T-helper 2 cell (primary cell): Measurements from ENCODE around the gene ILDR1.

ENCODE experiments used
- DNase-seq, 5 experiments: peaks; one replicate each; pipeline versions ENCODE4 v3.0.0 to v3.0.0-alpha.2; 2012 to 2022

Gene ILDR1

DNA sequence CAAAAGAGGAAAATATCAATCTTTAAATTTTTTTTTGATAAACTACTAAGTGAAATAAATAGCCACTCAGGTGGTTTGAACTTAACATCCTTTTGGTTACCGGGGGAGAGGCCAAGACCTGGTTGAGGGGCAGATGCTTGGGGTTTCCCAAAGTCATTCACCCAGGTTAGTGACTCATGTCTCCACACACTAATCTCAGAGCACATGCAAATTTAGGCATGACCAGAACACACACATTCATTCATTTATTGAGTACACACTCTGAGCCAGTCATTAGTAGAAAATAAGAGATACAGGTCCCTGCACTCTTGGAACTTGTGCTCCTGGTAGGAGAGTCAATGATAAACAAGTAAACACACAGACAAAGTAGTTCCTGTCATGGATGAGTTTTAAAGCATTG, 7.3 kb downstream of the ILDR1 start:
- DNase-seq: no peak

DNA sequence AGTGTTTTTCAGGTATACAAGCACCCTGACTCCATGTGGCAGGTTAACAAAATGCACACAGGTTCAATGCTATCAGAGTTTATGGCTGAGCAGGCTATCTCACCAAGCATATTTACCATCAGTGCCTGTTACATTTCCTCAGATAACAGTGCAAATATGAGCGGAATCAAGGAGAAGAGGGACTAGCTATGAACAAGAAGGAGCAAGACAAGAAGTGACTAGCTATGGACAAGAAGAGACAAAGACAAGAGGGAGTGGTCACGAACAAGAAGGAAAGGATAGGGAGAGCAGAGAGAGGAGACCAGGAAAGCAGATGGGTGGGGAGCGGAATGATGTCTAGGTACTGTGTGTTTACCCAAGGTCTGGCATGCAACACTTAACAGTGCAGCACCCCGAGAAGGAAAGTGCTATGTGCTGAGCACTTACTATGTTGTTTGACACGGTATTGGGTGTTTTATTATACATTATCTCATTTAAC, 8.6 kb downstream of the ILDR1 start:
- DNase-seq: no peak

DNA sequence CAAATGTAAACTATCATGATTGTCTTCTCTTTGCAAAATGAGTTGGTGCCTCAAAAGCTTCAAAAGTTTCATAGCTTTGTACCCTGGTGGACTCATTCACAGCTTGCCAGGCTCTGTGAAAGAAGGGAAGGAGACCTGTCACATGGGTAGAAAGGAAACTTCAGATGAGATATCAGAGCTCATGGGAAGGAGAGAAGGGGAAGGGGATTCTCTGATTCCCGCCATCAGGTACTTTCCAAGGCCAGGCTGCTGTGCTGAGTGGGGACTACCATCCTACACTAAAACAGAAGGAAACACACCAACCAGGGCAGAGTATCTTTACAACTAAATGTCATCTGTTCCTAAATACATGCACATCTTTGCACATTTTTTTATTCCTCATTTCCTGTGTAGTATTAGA, 9.2 kb downstream of the ILDR1 start:
- no peak for DNase-seq

DNA sequence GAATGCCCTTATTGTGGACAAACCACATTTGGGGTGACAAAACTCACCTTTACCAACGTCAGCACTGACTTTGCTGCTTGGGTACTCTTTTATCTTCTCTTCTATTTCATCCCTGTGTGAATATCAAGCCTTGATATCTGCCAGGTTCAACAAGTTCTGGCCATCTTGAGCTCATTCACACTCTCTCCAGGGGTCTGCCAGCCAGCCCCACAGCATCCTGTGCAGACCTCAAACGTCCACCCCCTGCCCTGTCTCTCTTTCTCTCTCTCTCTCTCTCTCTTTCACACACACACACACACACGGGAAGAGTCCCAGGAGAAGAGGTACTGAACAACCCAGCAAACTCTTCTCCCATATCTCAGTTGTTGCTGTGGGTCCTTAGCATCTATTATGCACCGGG, 10.7 kb downstream of the ILDR1 start:
- no peak for DNase-seq

DNA sequence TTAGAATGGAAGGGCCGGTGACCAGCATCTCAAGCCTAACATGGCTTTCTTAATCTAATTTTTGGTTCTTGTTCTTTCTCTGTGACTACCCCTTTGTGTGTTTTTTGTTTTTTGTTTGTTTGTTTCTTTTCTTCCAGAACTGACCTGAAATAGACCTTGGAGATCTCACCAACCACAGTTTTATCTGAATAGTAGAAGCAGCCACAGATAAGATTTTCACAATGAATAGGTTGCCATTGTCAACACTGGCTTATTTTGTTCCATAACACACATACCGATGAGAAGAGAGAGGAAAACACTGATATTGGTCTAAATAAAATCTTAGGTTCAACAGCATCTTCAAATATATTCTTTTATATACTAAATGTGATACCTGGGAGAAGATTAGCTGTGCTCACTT, 11.5 kb downstream of the ILDR1 start:
- peak in 1 of 5 experiments; percentile 54 for DNase-seq

DNA sequence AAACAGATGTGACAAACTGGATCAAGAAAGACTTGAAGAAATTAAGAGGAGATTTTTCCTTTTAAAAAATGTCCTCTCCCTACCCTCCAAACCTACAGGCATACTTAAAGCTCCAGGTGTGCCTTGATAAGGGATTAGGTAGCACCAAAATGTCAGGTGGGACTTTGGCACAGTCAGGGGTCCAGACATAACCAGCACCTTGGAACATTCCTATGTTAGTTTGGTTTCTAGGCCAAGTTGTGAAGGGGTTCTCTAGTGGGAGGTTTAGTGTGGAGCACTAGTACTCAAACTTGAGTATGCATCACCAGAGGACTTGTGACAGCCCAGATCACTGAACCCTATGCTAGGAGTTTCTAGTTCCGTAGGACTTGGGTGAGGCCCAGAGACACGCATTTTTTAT, 13.9 kb downstream of the ILDR1 start:
- DNase-seq: no peak

DNA sequence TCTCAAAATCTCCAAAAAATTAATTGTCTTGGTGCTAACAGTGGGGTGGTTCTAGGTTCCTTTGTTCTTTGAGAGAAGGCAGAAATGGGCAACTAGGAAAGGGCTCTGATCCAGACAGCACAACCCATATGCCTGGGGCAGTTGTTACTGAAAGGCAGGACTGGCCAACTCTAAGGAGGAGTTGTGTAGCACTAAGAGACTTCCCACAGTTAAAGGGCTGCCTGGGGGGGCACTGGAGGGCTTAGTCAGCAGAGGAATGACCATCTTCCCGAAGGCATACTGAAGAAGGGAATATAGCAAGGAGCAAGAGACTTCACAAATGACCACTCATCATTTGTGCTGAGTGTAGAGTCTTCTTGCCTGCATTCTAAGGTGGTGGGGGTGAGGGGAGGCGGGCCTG, 15.8 kb downstream of the ILDR1 start:
- DNase-seq: no peak

DNA sequence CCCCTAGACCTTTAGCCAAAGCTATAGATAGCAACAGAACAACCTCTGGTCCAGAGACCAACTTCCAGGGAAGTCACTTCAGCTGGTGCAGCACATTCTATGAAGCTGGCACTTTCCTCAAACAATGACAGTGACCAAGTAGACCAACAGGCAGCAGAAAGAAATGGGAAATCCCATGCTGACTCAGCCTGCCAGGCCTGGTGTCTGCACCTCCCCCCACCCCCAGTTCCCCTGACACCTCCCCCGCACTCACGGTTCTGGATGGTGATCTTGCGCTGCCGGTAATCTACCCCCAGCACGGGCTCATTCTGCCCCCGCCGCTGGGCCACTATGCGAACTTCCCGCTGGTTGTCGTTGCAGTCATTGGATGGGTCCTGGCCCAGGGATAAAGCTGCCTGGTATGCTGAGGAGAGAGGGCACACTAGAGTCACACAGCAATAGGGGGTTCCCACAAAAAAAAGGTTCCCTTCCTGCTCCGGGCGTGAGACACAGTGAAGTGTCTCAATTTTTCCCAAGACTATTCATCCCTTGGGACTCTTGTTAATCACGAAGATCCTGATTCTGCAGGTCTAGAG, 17.0 kb downstream of the ILDR1 start:
- no peak for DNase-seq

DNA sequence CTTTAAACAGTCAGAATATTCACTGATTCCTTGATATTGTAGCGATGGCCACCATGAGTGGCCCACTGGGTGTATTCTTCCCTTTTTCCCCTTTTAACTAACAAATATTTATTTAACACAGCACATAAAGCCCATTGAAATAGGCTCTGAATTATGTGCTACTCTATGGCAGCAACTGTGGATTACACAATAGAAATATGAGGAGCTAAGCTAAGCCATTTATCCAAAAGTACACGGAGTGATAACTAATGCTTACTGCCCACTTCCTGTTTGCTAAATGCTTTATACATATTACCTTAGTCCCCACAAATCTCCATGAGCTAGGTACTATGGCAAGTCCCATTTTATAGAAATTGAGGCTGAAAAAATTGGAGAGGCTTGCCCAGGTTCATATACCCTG, 17.9 kb downstream of the ILDR1 start:
- no peak for DNase-seq

DNA sequence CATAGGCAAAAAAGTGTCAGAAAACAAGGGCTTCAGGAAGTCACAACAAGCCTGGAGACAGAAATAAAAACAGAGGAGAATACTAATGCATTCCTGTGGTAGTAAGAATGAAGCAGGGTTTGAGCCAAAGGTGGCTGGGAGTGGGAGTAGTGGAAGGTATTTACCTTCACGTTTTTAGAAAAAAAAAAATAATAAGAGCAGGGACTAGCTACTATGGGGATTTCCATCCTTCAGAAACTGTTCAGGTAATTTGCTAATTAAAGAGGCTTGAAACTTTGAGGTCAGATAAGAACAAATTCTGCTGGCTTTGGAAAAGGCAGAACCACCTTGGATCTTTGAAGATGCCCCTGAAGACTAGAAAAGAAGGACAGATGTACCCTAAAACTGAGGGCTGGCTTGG, 18.4 kb downstream of the ILDR1 start:
- DNase-seq: no peak

DNA sequence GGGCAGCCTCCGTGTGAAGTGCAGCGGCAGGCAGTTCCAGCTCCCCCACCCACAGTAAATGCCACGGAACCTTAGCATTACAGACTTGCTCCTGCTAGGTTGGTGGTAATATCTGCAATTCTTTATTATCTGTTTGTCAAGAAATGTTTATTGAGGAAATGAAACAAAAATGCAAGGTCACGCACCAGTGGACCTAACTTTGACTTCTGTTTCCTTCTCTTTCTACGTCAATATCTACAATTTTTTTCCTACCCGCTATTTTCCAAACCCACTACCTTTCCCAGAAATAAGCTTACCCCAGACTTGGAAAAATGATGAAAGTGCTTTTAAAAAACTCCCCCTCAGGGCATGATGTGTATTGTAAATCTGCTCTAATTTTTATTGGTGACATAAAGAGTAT, 18.9 kb downstream of the ILDR1 start:
- DNase-seq: no peak

DNA sequence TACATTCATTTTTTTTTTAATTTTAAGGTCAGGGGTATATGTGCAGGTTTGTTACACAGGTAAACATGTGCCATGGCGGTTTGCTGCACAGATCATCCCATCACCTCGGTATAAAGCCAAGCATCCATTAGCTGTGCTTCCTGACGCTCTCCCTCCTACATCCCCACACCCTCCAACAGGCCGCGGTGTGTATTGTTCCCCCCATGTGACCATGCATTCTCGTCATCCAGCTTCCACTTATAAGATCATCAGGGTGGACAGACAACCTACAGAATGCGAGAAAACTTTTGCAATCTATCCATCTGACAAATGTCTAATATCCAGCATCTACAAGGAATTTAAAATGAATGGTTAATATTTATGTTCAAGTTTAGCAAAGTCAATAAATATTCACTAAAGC, 19.4 kb downstream of the ILDR1 start:
- no peak for DNase-seq

DNA sequence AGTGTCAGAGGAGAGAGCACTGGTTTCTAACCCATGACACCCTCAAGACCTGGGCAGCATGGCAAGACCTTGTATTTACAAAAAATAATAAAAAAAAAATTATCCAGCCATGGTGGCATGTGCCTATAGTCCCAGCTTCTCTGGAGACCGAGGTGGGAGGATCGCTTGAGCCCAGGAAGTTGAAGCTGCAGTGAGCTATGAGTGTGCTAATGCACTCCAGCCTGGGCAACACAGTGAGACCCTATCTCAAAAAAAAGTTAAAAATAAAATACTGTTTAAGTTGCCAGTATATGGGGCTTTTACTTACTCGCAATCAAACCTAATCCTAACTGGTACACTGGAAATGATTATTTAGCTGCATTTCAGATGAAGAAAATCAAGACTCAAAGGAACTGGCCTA, 20.2 kb downstream of the ILDR1 start:
- DNase-seq: no peak

DNA sequence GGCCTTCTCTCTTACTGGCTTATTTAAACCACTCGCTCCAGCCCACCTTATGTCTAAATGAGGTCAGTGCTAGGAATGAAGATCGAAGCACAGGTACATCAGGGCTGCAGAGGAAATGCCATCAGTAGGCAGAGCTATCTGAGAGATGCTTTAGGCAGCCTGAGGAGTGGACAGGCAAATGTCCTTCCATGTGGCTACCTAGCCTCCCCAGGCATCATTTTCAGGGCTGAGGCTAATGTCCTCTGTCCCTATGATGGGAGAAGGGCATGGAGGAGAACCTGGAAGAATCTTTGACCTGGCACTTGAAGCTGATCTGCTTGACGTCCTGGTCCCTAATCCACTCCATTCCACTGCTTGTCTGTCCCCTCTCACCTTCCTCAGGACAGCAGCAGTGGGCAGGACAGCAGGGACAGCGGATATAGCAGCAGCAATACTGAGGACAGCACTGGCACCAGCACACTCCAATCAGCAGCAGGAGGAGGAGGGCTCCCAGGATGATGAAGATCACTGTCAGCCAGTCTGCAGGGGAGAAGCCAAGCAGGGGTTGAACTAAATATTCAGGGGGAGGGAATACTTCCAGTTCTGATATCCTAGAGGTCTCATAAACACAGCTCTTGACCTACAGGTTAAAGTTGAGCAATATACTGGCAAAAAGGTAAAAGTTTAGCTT, 21.0 kb downstream of the ILDR1 start:
- DNase-seq: no peak

DNA sequence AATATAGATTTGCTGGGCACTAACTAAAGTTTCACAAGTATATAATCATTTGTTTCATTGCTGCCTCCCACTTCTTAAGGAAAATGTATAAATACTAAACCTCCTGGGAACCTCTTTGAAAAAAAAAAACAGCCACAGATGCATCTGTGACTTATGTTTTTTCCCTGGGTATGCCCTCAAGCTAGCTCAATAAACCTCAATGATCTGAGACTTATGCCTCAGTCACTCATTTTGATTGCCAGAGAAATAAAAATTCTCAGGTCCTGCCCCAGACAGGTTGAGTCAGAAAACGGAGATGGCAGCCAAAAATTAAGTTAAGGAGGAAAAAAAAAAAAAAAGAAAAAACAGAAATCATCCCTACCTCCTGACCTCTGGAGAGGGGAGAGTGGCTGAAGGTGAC, 22.1 kb downstream of the ILDR1 start:
- DNase-seq: no peak

DNA sequence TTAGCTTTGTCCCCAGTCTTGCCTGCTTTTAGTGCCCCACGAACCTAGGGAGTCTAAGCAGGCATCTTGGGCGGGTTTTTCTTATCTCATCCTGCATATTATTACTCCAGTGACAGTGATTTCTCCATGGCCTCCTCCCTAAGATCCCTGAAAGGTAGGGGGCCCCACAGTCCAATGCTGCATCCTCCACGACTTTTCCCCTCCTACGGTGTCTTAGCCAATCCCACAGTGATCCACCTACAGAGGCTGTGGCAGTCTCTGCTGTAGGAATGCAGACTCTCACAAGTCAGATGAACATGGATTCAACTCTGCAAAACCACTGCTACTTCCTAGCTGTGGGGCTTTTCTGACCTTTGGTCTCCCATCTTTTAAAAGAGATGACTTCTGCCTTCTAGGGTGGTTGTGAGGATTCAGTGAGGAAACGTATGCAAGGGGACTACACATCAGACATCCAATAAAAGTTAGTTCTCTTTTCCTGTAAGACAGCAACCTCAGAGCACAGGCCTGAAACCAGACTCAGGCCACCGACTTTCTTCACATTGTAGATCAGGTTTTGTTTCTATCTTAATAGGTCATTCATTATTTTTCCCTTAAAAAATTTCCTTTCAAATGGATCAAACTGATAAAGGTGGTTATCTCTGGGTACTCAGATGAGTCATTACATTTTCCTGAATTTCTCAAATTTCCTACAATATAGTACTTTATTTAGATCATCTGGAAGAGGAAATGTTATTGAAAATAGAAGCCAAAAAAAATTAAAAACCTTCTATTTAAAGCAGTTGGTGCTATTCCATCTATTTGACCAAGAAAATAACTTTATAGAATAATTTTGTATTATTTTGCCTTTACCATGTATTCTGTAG, 23.2 kb downstream of the ILDR1 start:
- DNase-seq: no peak

DNA sequence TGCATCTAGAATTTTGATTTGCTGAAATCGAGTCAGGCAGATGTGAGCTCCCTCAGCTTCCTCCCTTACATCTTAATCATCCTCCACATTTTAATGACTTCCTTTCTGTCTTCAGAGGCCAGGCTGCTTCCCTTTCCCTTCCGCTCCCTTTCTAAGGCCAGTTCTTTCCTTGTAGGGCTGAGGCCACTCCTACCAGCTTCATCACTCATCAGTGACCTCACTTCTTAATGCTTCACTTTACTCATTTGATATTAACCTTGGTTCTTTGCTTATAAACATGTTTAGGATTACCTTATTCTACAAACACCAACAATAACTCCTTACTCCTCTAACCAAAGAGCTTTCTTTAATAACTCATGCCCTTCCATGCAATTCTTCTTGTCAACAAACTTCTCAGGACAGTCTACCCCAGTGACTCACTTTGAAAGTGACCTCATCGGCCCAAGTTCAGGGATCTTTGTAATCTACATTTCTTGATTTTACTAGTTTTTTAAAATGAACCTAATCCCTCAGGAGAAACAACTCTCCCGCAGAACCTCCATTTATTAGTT, 23.9 kb downstream of the ILDR1 start:
- no peak for DNase-seq

DNA sequence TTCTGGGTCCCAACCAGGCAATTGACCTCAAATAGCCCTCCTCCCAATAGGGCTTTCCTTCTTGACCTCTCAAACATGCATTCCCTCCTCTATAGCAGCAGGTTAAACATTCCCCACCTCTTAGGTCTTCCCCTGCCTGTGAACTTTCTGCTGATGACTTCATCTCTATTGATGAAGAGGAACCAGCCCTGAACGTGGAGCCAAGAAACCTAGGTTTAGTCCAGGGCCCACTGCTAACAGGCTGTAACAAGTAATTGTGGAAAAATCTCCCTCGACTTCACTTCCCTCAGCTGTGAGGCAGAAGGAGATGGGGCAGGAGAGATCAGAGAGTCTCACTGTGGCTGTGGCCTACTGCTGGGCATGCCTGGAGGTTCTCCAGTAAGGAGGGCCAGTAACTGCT, 24.7 kb downstream of the ILDR1 start:
- DNase-seq: no peak

DNA sequence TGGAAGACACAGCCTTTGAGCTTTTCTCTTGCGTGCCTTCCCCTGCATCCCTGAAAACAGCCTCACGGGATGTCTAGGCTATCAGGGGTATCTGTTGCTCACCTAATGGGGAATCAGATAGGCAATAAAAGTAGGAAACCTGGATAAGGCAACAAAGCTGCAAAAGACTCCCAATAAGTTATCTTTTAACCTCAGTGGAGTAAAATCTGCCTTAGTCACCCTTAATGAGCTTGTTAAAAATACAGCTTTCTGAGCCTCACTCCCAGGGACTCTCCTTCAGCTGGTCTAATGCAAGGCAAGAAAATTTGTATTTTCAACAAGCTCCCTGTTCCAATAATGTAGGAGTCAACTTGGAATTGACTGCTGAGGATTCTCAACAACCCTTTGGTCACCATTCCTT, 25.6 kb downstream of the ILDR1 start:
- no peak for DNase-seq

DNA sequence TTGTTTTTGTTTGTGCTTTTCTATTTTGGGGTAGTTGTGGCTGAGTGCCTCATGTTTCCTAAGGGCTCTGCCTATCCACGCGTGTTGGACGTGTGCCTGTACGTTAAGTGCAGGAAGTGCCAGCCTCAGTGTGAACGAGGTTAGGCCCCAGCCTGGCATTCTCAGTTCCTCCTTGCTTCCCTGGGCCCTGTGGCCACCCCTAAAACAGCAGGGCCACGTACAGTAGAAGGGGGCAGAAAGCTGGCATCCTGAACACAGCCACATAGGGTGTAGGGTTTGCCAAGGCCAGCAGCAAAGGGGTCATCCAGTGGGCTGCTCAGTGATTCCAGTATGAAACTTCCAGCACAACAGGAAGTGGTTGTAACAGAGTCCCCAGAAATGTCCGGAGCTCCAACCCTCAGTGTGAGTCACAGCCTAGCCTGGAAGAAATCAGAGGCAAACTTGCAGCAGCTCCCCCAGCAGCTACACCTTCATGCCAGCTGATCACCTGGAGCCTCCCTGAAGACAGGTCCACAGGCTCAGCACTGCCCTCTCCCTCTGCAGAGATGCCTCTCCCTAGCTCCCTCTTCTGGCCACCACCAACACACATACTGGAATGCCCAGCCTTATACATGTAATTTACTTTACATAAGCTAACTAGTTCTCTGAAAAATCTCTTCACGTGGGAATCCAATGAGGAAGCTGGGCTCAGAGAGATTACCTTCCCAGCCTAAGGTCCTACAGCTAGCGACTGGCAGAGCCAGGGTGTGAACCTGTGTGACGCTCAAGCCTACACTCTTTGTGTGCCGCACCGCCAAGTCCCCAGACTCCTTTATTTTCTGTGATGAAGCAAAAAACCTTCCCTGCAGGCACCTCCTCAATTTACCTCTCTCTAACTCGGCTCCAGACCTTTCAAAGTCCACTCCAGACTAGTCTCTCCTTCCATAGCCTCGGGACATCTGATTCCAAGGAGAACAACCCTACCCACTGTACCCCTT, 26.6 kb downstream of the ILDR1 start:
- DNase-seq: peak in 1 of 5 experiments; percentile 62

DNA sequence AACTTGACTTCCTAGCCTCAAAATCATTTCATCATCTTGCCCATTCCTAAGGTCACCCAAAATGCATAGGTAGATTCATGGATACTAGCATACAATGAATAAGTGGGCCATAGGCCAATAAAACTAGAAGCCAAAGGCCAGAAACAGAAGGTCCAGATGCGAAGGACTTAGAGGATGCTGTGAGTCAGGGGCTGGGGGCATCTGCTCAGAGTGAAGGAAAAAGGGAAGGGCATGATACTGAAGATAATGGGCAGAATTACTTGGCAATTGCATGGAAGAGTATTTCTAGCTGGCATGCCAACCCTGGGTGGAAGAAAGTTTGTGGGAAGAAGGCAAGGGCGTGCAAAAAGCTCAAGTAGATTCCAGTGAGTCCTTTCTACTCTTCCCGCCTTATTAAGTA, 27.5 kb downstream of the ILDR1 start:
- DNase-seq: no peak
